Esophagus muscularis mucosa (tissue), 4 donors: ENCODE results near the gene STON1. TPM values are rescaled to one million over a fixed set of nuclear protein-coding genes. Genes with fewer than 3 reads are reported as not detected.
"Not testable (repeated sequence)": the region's sequence is repeated elsewhere in the genome, so short reads cannot be mapped to it uniquely, and the experiment has no call there.

Experiments
- DNase-seq: peaks from one replicate; pipeline ENCODE4 v3.0.0-alpha.2; 2017; ENCODE audit errors: extremely low spot score
- H3K27ac ChIP-seq, 4 donors: fragments of 200-600 bp; sonication (generic); replicated peaks in 1 of 4; 1 replicate in 3 of 4; 2 replicates in 1 of 4; pipeline ENCODE4 v1.5.1; 2016 to 2019; ENCODE audit warnings: mild to moderate bottlenecking in 1 of 4
- H3K27me3 ChIP-seq, 4 donors: fragments of 200-600 bp; sonication (generic); one replicate each; pipeline versions ENCODE4 v1.5.1 to v1.6.0; 2016 to 2019
- H3K36me3 ChIP-seq, 4 donors: fragments of 200-600 bp; sonication (generic); one replicate each; pipeline ENCODE4 v1.5.1; 2016 to 2019
- H3K4me1 ChIP-seq, 4 donors: fragments of 200-600 bp; sonication (generic); one replicate each; pipeline ENCODE4 v1.5.1; 2016 to 2019
- H3K4me3 ChIP-seq, 4 donors: fragments of 200-600 bp; sonication (generic); 1 replicate in 2 of 4; 2 replicates in 2 of 4; pipeline ENCODE4 v1.5.1; 2016 to 2019; ENCODE audit warnings: mild to moderate bottlenecking in 4 of 4, moderate library complexity in 1 of 4
- H3K9me3 ChIP-seq, 4 donors: fragments of 200-600 bp; sonication (generic); 1 replicate in 3 of 4; 2 replicates in 1 of 4; pipeline ENCODE4 v1.5.1; 2016 to 2019
- EP300 ChIP-seq: sonication (generic); formaldehyde crosslinking; IDR thresholded peaks from one replicate; pipeline ENCODE4 v1.6.1; 2017; ENCODE audit warnings: antibody characterized with exemption
- POLR2A ChIP-seq: fragments of 450-650 bp; IDR thresholded peaks from one replicate; pipeline ENCODE4 v1.6.1; 2017; ENCODE audit warnings: antibody characterized with exemption, moderate library complexity, mild to moderate bottlenecking, low read depth
- POLR2AphosphoS5 ChIP-seq, 2 donors: sonication (generic); formaldehyde crosslinking; IDR thresholded peaks; one replicate each; pipeline ENCODE4 v1.6.1; 2017; ENCODE audit warnings: antibody characterized with exemption in 2 of 2
- WGBS: methylation state at CpG from one replicate; pipeline ENCODE4 v1.1.5; 2018; 5-methylcytosine and 5-hydroxymethylcytosine counted together
- intact Hi-C: fragments of 100-400 bp; cut with DNase I; formaldehyde crosslinking; loops from one replicate; pipeline ENCODE4 v1.15.1; 2023
- total RNA-seq, 4 donors: library from RNA; depleted of rRNA; stranded (reverse); fragments of >200 nt; gene quantifications; one replicate each; pipeline versions ENCODE4 v1.1.0 to v1.2.1, GENCODE V29; 2016
- TF ChIP-seq, protein P1 (sequence below), 3 experiments: fragments of 200-600 bp in 2 of 3; fragments of 450-650 bp in 1 of 3; sonication (generic) in 2 of 3; IDR thresholded peaks; one replicate each; pipeline ENCODE4 v1.5.1; 2017 to 2019; ENCODE audit warnings: antibody characterized with exemption in 3 of 3, mild to moderate bottlenecking in 2 of 3, moderate library complexity in 1 of 3

Gene STON1
- total RNA-seq, 4 donors from 2014 or later = 135 to 198 (median 168) TPM

DNA sequence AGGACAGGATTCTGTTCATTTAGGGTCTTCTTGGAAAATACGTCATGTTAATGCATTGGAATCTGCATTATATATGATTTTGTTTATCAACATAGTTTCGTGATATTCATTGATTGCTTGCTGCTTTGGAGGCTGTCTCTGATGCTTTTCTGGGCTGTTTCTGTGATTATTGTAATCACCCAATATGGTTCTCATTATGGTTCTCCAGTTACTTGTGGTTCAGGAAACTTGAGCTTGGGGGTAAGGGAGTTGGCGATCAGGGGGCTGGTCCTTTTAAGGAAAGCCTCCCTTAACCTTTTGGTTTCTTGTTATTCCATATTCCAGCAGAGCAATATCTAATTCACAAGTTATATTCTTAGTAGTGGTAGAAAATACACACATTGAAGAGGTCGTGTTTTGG, 17.4 kb upstream of the STON1 start:
- H3K9me3 ChIP-seq = no peaks in the 10 kb centered on the region
- DNase-seq = no peak
- no peaks in the 10 kb centered on the region for H3K27me3 ChIP-seq
- peaks cover 28 to 73% (median 67%) of the 10 kb centered on the region in 4 donors for H3K4me1 ChIP-seq
- peak overlapping the region; percentile 40 to 90 (median 77) for H3K27ac ChIP-seq
- peaks cover 4 to 68% (median 29%) of the 10 kb centered on the region in 4 donors for H3K36me3 ChIP-seq
- intact Hi-C loops = no loop called here
- TF ChIP-seq POLR2AphosphoS5 (IDR thresholded peaks at IDR 0.05) (no peak), EP300 (no peak)
- TF ChIP-seq, protein P1, sequence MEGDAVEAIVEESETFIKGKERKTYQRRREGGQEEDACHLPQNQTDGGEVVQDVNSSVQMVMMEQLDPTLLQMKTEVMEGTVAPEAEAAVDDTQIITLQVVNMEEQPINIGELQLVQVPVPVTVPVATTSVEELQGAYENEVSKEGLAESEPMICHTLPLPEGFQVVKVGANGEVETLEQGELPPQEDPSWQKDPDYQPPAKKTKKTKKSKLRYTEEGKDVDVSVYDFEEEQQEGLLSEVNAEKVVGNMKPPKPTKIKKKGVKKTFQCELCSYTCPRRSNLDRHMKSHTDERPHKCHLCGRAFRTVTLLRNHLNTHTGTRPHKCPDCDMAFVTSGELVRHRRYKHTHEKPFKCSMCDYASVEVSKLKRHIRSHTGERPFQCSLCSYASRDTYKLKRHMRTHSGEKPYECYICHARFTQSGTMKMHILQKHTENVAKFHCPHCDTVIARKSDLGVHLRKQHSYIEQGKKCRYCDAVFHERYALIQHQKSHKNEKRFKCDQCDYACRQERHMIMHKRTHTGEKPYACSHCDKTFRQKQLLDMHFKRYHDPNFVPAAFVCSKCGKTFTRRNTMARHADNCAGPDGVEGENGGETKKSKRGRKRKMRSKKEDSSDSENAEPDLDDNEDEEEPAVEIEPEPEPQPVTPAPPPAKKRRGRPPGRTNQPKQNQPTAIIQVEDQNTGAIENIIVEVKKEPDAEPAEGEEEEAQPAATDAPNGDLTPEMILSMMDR (IDR thresholded peaks at IDR 0.05) = no peak
- no peak overlapping the region for H3K4me3 ChIP-seq
- WGBS = 86% methylated on average over 4 of the region's 4 CpGs

DNA sequence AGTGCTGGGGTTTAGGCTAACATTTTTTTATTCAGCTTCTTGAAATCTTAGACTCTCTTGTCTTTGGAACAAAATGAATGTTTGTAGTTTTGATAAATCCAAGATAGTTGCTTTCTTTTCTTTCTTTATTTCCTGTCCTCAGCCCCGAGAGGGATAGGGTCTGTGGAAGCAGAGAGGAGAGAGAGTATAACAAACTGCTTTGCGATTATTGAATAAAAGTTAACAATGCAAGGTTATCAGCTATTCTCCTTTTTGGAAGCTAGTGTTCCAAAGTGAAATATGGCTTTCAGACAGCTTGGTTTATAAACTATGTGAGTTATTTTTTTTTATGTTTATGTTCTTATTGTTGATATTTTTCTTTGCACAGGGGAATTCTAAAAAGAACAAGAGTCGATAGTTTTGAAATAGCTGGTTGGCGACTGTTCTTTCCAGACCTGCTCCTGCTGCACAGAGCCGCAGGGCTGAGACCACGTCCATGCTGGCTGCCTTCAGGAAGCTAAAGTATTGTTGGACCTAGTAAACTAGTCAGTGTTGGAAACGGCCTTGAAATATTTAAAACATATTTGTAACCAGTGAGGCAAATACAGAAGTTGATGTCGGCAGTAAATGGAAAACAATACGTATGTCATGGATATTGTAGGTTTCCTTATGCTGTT, 15.5 kb upstream of the STON1 start:
- no peaks in the 10 kb centered on the region for H3K27me3 ChIP-seq
- no peak overlapping the region for H3K4me3 ChIP-seq
- TF ChIP-seq, protein P1 (IDR thresholded peaks at IDR 0.05) = no peak
- peaks cover 14 to 56% (median 50%) of the 10 kb centered on the region in 4 donors for H3K4me1 ChIP-seq
- WGBS = 55% methylated on average over 9 of the region's 9 CpGs
- peak overlapping the region; percentile 81 to 90 (median 85) for H3K27ac ChIP-seq
- no peak for DNase-seq
- intact Hi-C loops = no loop called here
- H3K36me3 ChIP-seq = peaks cover 4 to 73% (median 42%) of the 10 kb centered on the region in 4 donors
- H3K9me3 ChIP-seq = no peaks in the 10 kb centered on the region

DNA sequence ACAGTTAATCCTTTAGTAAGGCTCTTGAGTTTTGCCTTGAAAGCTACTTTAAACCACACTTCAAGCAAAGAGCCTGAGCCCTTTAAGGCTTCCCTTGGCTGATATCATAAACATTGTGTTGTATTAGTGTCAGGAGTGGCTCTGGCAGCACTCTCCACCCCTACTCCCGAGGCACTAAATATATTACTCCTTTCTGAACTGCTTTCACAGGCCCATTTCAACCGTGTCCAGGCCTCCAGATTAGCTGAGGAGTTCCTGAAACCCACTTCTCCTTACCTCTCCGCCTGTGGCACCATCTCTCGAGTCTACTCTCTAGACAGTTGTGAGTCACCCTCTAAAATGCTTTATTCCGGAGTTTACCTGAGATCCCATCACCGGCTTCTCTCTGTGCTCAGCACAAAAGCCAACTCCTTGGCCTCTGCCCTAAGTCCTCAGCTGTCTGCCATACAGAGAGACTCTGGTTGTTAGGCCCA, 14.4 kb upstream of the STON1 start:
- TF ChIP-seq, protein P1 (IDR thresholded peaks at IDR 0.05) = no peak
- TF ChIP-seq POLR2AphosphoS5 (IDR thresholded peaks at IDR 0.05) = peak; percentile 31 to 39
- TF ChIP-seq EP300 = no peak
- Histone ChIP-seq H3K4me3 (no peak overlapping the region), H3K36me3 (peaks cover 4 to 74% (median 48%) of the 10 kb centered on the region in 4 donors), H3K27ac (peak overlapping the region; percentile 81 to 90 (median 85)), H3K27me3 (no peaks in the 10 kb centered on the region), H3K4me1 (peaks cover 7 to 45% (median 39%) of the 10 kb centered on the region in 4 donors), H3K9me3 (no peaks in the 10 kb centered on the region)
- intact Hi-C loops = no loop called here
- DNase-seq = no peak
- WGBS = 41% methylated on average over 6 of the region's 6 CpGs

DNA sequence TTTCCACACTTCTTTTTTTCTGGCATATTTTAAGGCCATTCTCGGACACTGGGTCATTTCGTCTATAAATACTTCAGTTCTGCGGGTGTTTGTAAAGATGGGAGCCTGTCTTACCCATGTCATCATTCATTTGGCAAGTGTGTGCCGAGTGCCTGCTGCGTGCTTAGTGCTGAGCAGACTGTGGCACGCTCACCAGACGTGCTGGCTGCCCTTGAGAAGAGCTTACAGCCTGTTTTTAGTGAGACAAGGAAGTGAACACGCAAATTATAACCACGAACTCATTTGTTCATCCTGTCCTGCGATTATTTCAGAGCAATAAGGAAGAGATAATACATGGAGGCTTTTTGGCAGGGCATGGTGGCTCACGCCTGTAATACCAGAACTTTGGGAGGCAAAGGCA, 10.4 kb upstream of the STON1 start:
- H3K27ac ChIP-seq = peak overlapping the region; percentile 5 to 90 (median 55)
- H3K4me3 ChIP-seq = no peak overlapping the region
- peaks cover 0 to 68% (median 44%) of the 10 kb centered on the region in 4 donors for H3K36me3 ChIP-seq
- TF ChIP-seq POLR2A (no peak), POLR2AphosphoS5 (IDR thresholded peaks at IDR 0.05) (no peak), EP300 (no peak)
- TF ChIP-seq, protein P1 (IDR thresholded peaks at IDR 0.05) = no peak
- intact Hi-C loops = no loop called here
- H3K9me3 ChIP-seq = no peaks in the 10 kb centered on the region
- H3K27me3 ChIP-seq = no peaks in the 10 kb centered on the region
- peaks cover 7 to 23% (median 21%) of the 10 kb centered on the region in 4 donors for H3K4me1 ChIP-seq
- no peak for DNase-seq
- 77% methylated on average over 11 of the region's 11 CpGs for WGBS

DNA sequence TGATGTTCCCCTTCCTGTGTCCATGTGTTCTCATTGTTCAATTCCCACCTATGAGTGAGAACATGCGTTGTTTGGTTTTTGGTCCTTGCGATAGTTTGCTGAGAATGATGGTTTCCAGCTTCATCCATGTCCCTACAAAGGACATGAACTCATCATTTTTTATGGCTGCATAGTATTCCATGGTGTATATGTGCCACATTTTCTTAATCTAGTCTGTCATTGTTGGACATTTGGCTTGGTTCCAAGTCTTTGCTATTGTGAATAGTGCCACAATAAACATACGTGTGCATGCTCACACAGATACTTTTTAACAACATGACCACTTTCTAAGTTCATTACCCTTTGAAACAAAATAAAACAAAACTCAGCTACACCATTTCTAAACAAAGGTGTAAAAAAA, 5.2 kb upstream of the STON1 start:
- DNase-seq, intact Hi-C loops, H3K27me3 ChIP-seq, H3K4me3 ChIP-seq, H3K9me3 ChIP-seq: not testable (repeated sequence)
- Histone ChIP-seq H3K36me3 (peaks cover 0 to 28% (median 11%) of the 10 kb centered on the region in 4 donors), H3K27ac (peak overlapping the region; percentile 76 to 99 (median 98)), H3K4me1 (peaks cover 17 to 48% (median 46%) of the 10 kb centered on the region in 4 donors)
- WGBS = 93% methylated on average over 3 of the region's 3 CpGs
